CD1c-positive myeloid dendritic cell (primary cell): ENCODE results near the gene UBL4B.

Experiments
- DNase-seq: peaks from one replicate; pipeline ENCODE4 v3.0.0-alpha.2; 2016; ENCODE audit errors: extremely low spot score

UBL4B gene

GRCh38 chr1:110113551-110113950 is 1.3 kb downstream of the UBL4B start:
- no peak for DNase-seq

- no peak for DNase-seq
Measured at GRCh38 chr1:110114173-110114572, 1.9 kb downstream of the UBL4B start.

GRCh38 chr1:110114784-110115183 is 2.5 kb downstream of the UBL4B start:
- DNase-seq: no peak

GRCh38 chr1:110118636-110119396 is 6.6 kb downstream of the UBL4B start:
- no peak for DNase-seq

GRCh38 chr1:110119843-110120242 is 7.6 kb downstream of the UBL4B start:
- DNase-seq: no peak

- DNase-seq: no peak
Measured at GRCh38 chr1:110120960-110121561, 8.8 kb downstream of the UBL4B start.

GRCh38 chr1:110123224-110123623 is 11.0 kb downstream of the UBL4B start:
- DNase-seq: no peak

GRCh38 chr1:110125810-110126209 is 13.6 kb downstream of the UBL4B start:
- no peak for DNase-seq

- no peak for DNase-seq
Measured at GRCh38 chr1:110130113-110130591, 17.9 kb downstream of the UBL4B start.

GRCh38 chr1:110130989-110131388 is 18.7 kb downstream of the UBL4B start:
- no peak for DNase-seq

GRCh38 chr1:110132682-110133081 is 20.4 kb downstream of the UBL4B start:
- DNase-seq: no peak

- no peak for DNase-seq
Measured at GRCh38 chr1:110133436-110133835, 21.2 kb downstream of the UBL4B start.

GRCh38 chr1:110134050-110134595 is 21.9 kb downstream of the UBL4B start:
- DNase-seq: no peak

- DNase-seq: no peak
Measured at GRCh38 chr1:110135246-110135645, 23.0 kb downstream of the UBL4B start.

- DNase-seq: no peak
Measured at GRCh38 chr1:110135666-110136065, 23.4 kb downstream of the UBL4B start.

- no peak for DNase-seq
Measured at GRCh38 chr1:110136911-110137310, 24.7 kb downstream of the UBL4B start.

- DNase-seq: no peak
Measured at GRCh38 chr1:110138956-110139355, 26.7 kb downstream of the UBL4B start.

- no peak for DNase-seq
Measured at GRCh38 chr1:110144366-110144765, 32.1 kb downstream of the UBL4B start.

GRCh38 chr1:110148961-110149360 is 36.7 kb downstream of the UBL4B start:
- no peak for DNase-seq

- no peak for DNase-seq
Measured at GRCh38 chr1:110150330-110151174, 38.3 kb downstream of the UBL4B start, which contains the start of gene SLC6A17. Gene SLC6A17 (plus strand): TSS chr1:110150494. CDS start chr1:110166930, 16,436 bp downstream.

- no peak for DNase-seq
Measured at GRCh38 chr1:110151175-110151669, 39.0 kb downstream of the UBL4B start.
